Panc1 (cell line): ENCODE data around the gene DYNLL1. TPM values are rescaled to one million over a fixed set of nuclear protein-coding genes. Genes with fewer than 3 reads are reported as not detected.
A peak's percentile ranks its signal among the peaks of the same experiment; 100 is the strongest.

ENCODE experiments used
- ATAC-seq: fragments of 200-7000 bp; cut with Tn5 transposase; 2 replicates; pipeline ENCODE4 v1.9.1; 2020; ENCODE audit warnings: mild to moderate bottlenecking, moderate library complexity
- BruUV-seq: library from RNA; stranded (reverse); fragments of 400-500 nt; replicated peaks from 2 replicates; lab custom pipeline; 2021; lab: Mats Ljungman, UMichigan
- CTCF ChIA-PET: fragments of 300-600 bp; sonication (Branson Sonifier 250); formaldehyde crosslinking; loops from one replicate; lab custom pipeline; 2022; ENCODE audit warnings: antibody characterized with exemption; lab: Charles Lee
- POLR2A ChIA-PET: fragments of 300-600 bp; sonication (Branson Sonifier 250); formaldehyde crosslinking; loops from one replicate; lab custom pipeline; 2022; ENCODE audit warnings: antibody characterized with exemption; lab: Charles Lee
- DNase-seq: peaks from one replicate; pipeline ENCODE4 v3.0.0-alpha.2; 2010; ENCODE audit warnings: low read depth, low spot score
- H3K27ac ChIP-seq: 2 replicates; pipeline ENCODE4 v1.5.1; 2011; ENCODE audit warnings: mild to moderate bottlenecking, low read length, inconsistent platforms
- H3K27me3 ChIP-seq: fragments of 200-500 bp; sonication (Bioruptor generic); 2 replicates; pipeline ENCODE4 v1.6.0; 2014; ENCODE audit warnings: low read length, inconsistent platforms; ENCODE audit not compliant: control insufficient read depth, insufficient read depth
- H3K36me3 ChIP-seq: fragments of 200-500 bp; sonication (Bioruptor generic); 2 replicates; pipeline ENCODE4 v1.5.1; 2014; ENCODE audit warnings: inconsistent platforms, mild to moderate bottlenecking, low read length, moderate library complexity; ENCODE audit not compliant: control insufficient read depth, insufficient read depth
- H3K4me1 ChIP-seq: 2 replicates; pipeline ENCODE4 v1.5.1; 2011; ENCODE audit warnings: inconsistent platforms, mild to moderate bottlenecking, low read length, moderate library complexity; ENCODE audit not compliant: control insufficient read depth, insufficient read depth
- H3K4me3 ChIP-seq, 2 experiments: 2 replicates each; pipeline ENCODE4 v1.5.1; 2011 to 2012; ENCODE audit warnings: low read depth in 2 of 2, low read length in 2 of 2, mild to moderate bottlenecking in 2 of 2, inconsistent platforms in 1 of 2, moderate library complexity in 1 of 2
- H3K9me3 ChIP-seq: fragments of 200-500 bp; sonication (Bioruptor generic); 2 replicates; pipeline ENCODE4 v1.5.1; 2014; ENCODE audit warnings: low read depth, mild to moderate bottlenecking, inconsistent platforms, low read length, moderate library complexity; ENCODE audit not compliant: control insufficient read depth, insufficient read depth
- CTCF ChIP-seq: fragments of 450-650 bp; IDR thresholded peaks from 2 replicates; pipeline ENCODE4 v1.5.1; 2017; ENCODE audit warnings: mild to moderate bottlenecking
- POLR2AphosphoS5 ChIP-seq: IDR thresholded peaks from 2 replicates; pipeline ENCODE4 v1.6.1; 2012; ENCODE audit warnings: mild to moderate bottlenecking, low read depth, low read length, moderate library complexity
- REST ChIP-seq, 2 experiments: IDR thresholded peaks; 2 replicates each; pipeline ENCODE4 v1.6.1; 2011 to 2012; ENCODE audit warnings: low read depth in 2 of 2, control low read depth in 1 of 2, low read length in 1 of 2, mild to moderate bottlenecking in 1 of 2, moderate library complexity in 1 of 2; ENCODE audit not compliant: insufficient read depth in 1 of 2
- SIN3A ChIP-seq: IDR thresholded peaks from 2 replicates; pipeline ENCODE4 v1.6.1; 2012; ENCODE audit warnings: low read depth, mild to moderate bottlenecking, low read length, moderate library complexity, borderline replicate concordance; ENCODE audit not compliant: insufficient read depth
- TCF7L2 ChIP-seq: IDR thresholded peaks from 2 replicates; pipeline ENCODE4 v1.6.1; 2011; ENCODE audit warnings: mild to moderate bottlenecking, low read depth, low read length, inconsistent platforms
- in situ Hi-C: cut with HindIII; loops from 2 replicates; pipeline ENCODE4 v1.10.0; 2016; ENCODE audit warnings: low sequenced_read_pairs, low pct_unique_long_range_greater_than_20kb
- intact Hi-C: fragments of 100-400 bp; cut with micrococcal nuclease; formaldehyde crosslinking; loops from one replicate; pipeline ENCODE4 v1.10.0; 2022; ENCODE audit not compliant: unreplicated experiment
- total RNA-seq: library from RNA; stranded (reverse); gene quantifications from one replicate; pipeline ENCODE4 v1.2.1, GENCODE V29; 2021; ENCODE audit not compliant: unreplicated experiment

The DYNLL1 gene
- total RNA-seq, 1 experiment from 2014 or later: 482 TPM

GRCh38 chr12:120469450-120470149, 26.3 kb upstream of the DYNLL1 start, which contains the start of gene SRSF9:
Gene SRSF9, minus strand, starts transcription at chr12:120469748. Its CDS starts 139 bp downstream, at chr12:120469609.
- H3K27me3 ChIP-seq: no peaks in the 10 kb centered on the region
- peaks cover 20% of the 10 kb centered on the region for H3K36me3 ChIP-seq
- DNase-seq: peak; percentile 67
- peaks cover 36% of the 10 kb centered on the region for H3K4me1 ChIP-seq
- peak; percentile 93 for ATAC-seq
- BruUV-seq: no TSS peak
- H3K27ac ChIP-seq: peak within 1 kb of the TSS; percentile 90
- intact Hi-C loops (no loop called here), in situ Hi-C loops (no loop called here)
- ChIA-PET POLR2A (interaction anchor here (0.6 kb wide), 1 partner anchor 11 kb away, joined by 5 read pairs; no protein-coding TSS in a partner anchor), CTCF (no interaction called here)
- TF ChIP-seq SIN3A: peak; percentile 79; the same call in 1 of the 2 replicates
- peak; percentile 91 for TF ChIP-seq POLR2AphosphoS5
- TF ChIP-seq REST (IDR thresholded peaks at IDR 0.05; ENCODE audit: insufficient read depth in 1 of 2, low read depth in 2 of 2, low read length in 1 of 2): no peak
- TF ChIP-seq TCF7L2: peak; percentile 57; the same call in 1 of the 2 replicates
- TF ChIP-seq CTCF: peak; percentile 99
- peak within 1 kb of the TSS; percentile 94 to 96 for H3K4me3 ChIP-seq
- no peaks in the 10 kb centered on the region for H3K9me3 ChIP-seq

GRCh38 chr12:120470150-120470784, 25.6 kb upstream of the DYNLL1 start:
- peak overlapping the region; percentile 90 for H3K27ac ChIP-seq

More at GRCh38 chr12:120470150-120470784, 25.6 kb upstream of the DYNLL1 start:
- peaks cover 40% of the 10 kb centered on the region for H3K4me1 ChIP-seq
- POLR2A ChIA-PET: no interaction called here
- H3K9me3 ChIP-seq: no peaks in the 10 kb centered on the region
- in situ Hi-C loops: no loop called here
- DNase-seq (no peak), ATAC-seq (peak; percentile 61)
- H3K4me3 ChIP-seq: peak overlapping the region; percentile 94 to 96
- CTCF ChIA-PET: no interaction called here
- TF ChIP-seq REST (IDR thresholded peaks at IDR 0.05; ENCODE audit: insufficient read depth in 1 of 2, low read depth in 2 of 2, low read length in 1 of 2): no peak
- no peak for TF ChIP-seq SIN3A
- TF ChIP-seq POLR2AphosphoS5: no peak
- TF ChIP-seq CTCF: no peak
- TF ChIP-seq TCF7L2: no peak
- H3K27me3 ChIP-seq: no peaks in the 10 kb centered on the region
- intact Hi-C loops: no loop called here
- no TSS peak for BruUV-seq
- peaks cover 14% of the 10 kb centered on the region for H3K36me3 ChIP-seq
